K562 (cell line): Measurements from ENCODE around the gene MRPS18B. TPM values are rescaled to one million over a fixed set of nuclear protein-coding genes. Genes with fewer than 3 reads are reported as not detected.

Source experiments
- ADNP ChIP-seq: fragments of 200-800 bp; sonication (Bioruptor generic); IDR thresholded peaks from 2 replicates; pipeline ENCODE4 v1.6.1; 2016; ENCODE audit warnings: missing genetic modification characterization, missing compliant biosample characterization
- ASH1L ChIP-seq: fragments of 450-650 bp; IDR thresholded peaks from 2 replicates; pipeline ENCODE4 v1.6.1; 2018; ENCODE audit warnings: borderline replicate concordance, mild to moderate bottlenecking, low read depth; ENCODE audit not compliant: partially characterized antibody
- ATF7 ChIP-seq: fragments of 450-650 bp; IDR thresholded peaks from 2 replicates; pipeline ENCODE4 v1.7.1; 2014; ENCODE audit warnings: mild to moderate bottlenecking, moderate library complexity
- BRD9 ChIP-seq: fragments of 450-650 bp; IDR thresholded peaks from 2 replicates; pipeline ENCODE4 v1.6.1; 2018; ENCODE audit warnings: low read depth; ENCODE audit not compliant: partially characterized antibody
- EHMT2 ChIP-seq: fragments of 450-650 bp; IDR thresholded peaks from 2 replicates; pipeline ENCODE4 v1.6.1; 2018; ENCODE audit warnings: antibody characterized with exemption
- ETV6 ChIP-seq, 3 experiments: fragments of 150-350 bp in 1 of 3; sonication (generic) in 1 of 3; formaldehyde crosslinking in 1 of 3; IDR thresholded peaks; 2 replicates each; pipeline versions ENCODE4 v1.6.1 to v1.8.0; 2014 to 2022; ENCODE audit warnings: borderline replicate concordance in 2 of 3, low read depth in 2 of 3, antibody characterized with exemption in 1 of 3, low read length in 1 of 3, mild to moderate bottlenecking in 1 of 3, missing genetic modification reagents in 1 of 3
- GATAD2A ChIP-seq: fragments of 450-650 bp; IDR thresholded peaks from 2 replicates; pipeline ENCODE4 v1.6.1; 2017
- GTF2E2 ChIP-seq: fragments of 200-800 bp; sonication (Bioruptor generic); IDR thresholded peaks from 2 replicates; pipeline ENCODE4 v1.6.1; 2016; ENCODE audit warnings: missing genetic modification characterization, missing compliant biosample characterization
- HDAC1 ChIP-seq, 2 experiments: fragments of 450-650 bp; IDR thresholded peaks; 2 replicates each; pipeline ENCODE4 v1.6.1; 2016 to 2017; ENCODE audit warnings: inconsistent platforms in 1 of 2, mild to moderate bottlenecking in 1 of 2, moderate library complexity in 1 of 2
- HMG20A ChIP-seq: fragments of 450-650 bp; formaldehyde crosslinking; conservative IDR thresholded peaks from 2 replicates; pipeline ENCODE4 v1.4.0; 2020; ENCODE audit warnings: mild to moderate bottlenecking, mixed read lengths
- KDM1A ChIP-seq, 2 experiments: fragments of 450-650 bp; IDR thresholded peaks; 2 replicates each; pipeline ENCODE4 v1.6.1; 2016; ENCODE audit warnings: mild to moderate bottlenecking in 2 of 2
- NFXL1 ChIP-seq: fragments of 450-650 bp; formaldehyde crosslinking; IDR thresholded peaks from 2 replicates; pipeline ENCODE4 v1.4.0; 2021; ENCODE audit warnings: mild to moderate bottlenecking
- NONO ChIP-seq, 2 experiments: fragments of 200-400 bp in 1 of 2; fragments of 450-650 bp in 1 of 2; formaldehyde crosslinking in 1 of 2; IDR thresholded peaks; 2 replicates each; pipeline ENCODE4 v1.6.1; 2017; ENCODE audit warnings: low read depth in 2 of 2, mild to moderate bottlenecking in 2 of 2, moderate library complexity in 2 of 2, low read length in 1 of 2
- RBM22 ChIP-seq: fragments of 200-400 bp; formaldehyde crosslinking; IDR thresholded peaks from 2 replicates; pipeline ENCODE4 v1.6.1; 2018; ENCODE audit warnings: low read length, low read depth; ENCODE audit not compliant: poor library complexity, severe bottlenecking
- TCFL5 ChIP-seq: fragments of 250-450 bp; sonication (Bioruptor Pico); conservative IDR thresholded peaks from 2 replicates; pipeline ENCODE4 v1.6.1; 2021; ENCODE audit warnings: mild to moderate bottlenecking, moderate library complexity, matching md5 sums
- polyA plus RNA-seq, 8 experiments: library from polyadenylated mRNA; depleted of rRNA in 4 of 8; stranded (reverse) in 5 of 8; unstranded in 3 of 8; fragments of >200 nt; fragmentation: Nextera tagmentation in 2 of 8; fragmentation: Illumina TruSeq in 1 of 8; extraction: Ambion mirVana in 2 of 8; extraction: Trizol in 1 of 8; gene quantifications; 2 replicates each; pipeline versions ENCODE4 v1.2.1 to v1.2.3, GENCODE V29; 2011 to 2014; ENCODE audit warnings: inconsistent platforms in 1 of 8, missing spikeins in 1 of 8
- total RNA-seq, 7 experiments: library from RNA; depleted of rRNA in 6 of 7; stranded (reverse); fragments of >200 nt in 6 of 7; fragmentation: Illumina TruSeq in 2 of 7; extraction: Trizol in 2 of 7; gene quantifications; 2 replicates each; pipeline versions ENCODE4 v1.2.1 to v1.2.3, GENCODE V29; 2011 to 2021; ENCODE audit warnings: low replicate concordance in 1 of 7
- TF ChIP-seq, protein P1 (sequence below): fragments of 450-650 bp; IDR thresholded peaks from 2 replicates; pipeline ENCODE4 v1.6.1; 2017; ENCODE audit warnings: mild to moderate bottlenecking, moderate library complexity
- TF ChIP-seq, protein P2 (sequence below): fragments of 450-650 bp; IDR thresholded peaks from 2 replicates; pipeline ENCODE4 v1.6.1; 2014; ENCODE audit warnings: low read depth, mild to moderate bottlenecking, moderate library complexity, borderline replicate concordance
- TF ChIP-seq, protein P3 (sequence below), 2 experiments: fragments of 450-650 bp; conservative IDR thresholded peaks; 2 replicates each; pipeline ENCODE4 v1.6.1; 2017; ENCODE audit warnings: mild to moderate bottlenecking in 2 of 2, moderate library complexity in 2 of 2
- TF ChIP-seq, protein P4 (sequence below): fragments of 450-650 bp; IDR thresholded peaks from 2 replicates; pipeline ENCODE4 v1.6.1; 2016; ENCODE audit warnings: mild to moderate bottlenecking

Gene MRPS18B
- total and polyA plus RNA-seq, 9 of the 15 experiments (the other 6 are each of a cell fraction or from before 2014, with no cell fraction given), result 132 to 383 (median 178) TPM

DNA sequence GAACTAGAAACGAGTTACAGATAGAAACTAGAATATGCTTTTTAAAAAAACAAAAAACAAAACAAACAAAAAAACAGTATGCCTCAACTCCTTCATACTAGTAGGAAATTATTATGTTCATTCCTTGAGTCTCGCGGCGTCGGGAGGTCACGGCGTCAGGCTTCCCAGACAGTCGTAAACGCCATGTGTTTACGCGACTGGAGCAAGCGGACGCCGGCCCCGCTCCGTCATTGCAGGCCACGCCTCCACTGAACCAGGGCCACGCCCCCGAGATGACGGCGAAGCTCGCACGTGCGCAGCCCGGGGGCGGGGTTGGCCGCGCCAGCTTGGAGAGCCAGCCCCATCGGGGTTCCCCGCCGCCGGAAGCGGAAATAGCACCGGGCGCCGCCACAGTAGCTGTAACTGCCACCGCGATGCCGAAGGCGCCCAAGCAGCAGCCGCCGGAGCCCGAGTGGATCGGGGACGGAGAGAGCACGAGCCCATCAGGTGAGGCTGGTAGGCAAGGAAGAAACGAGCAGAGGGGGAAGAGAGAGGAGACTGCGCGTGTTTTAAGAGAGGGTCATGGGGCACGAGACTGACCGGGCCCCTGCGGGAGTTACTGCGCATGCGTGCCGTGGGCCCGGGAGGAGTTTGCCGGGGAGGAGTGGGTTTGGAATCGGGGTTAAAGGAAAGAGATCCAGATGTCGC, 46.4 kb upstream of the MRPS18B start, which contains the start of gene ABCF1 (continued):
- TF ChIP-seq, protein P1, sequence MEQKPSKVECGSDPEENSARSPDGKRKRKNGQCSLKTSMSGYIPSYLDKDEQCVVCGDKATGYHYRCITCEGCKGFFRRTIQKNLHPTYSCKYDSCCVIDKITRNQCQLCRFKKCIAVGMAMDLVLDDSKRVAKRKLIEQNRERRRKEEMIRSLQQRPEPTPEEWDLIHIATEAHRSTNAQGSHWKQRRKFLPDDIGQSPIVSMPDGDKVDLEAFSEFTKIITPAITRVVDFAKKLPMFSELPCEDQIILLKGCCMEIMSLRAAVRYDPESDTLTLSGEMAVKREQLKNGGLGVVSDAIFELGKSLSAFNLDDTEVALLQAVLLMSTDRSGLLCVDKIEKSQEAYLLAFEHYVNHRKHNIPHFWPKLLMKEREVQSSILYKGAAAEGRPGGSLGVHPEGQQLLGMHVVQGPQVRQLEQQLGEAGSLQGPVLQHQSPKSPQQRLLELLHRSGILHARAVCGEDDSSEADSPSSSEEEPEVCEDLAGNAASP, result no peak
- TF ChIP-seq EHMT2 (no peak), HMG20A (no peak), ETV6 (IDR thresholded peaks at IDR 0.05; ENCODE audit: borderline replicate concordance in 1 of 2, low read depth in 2 of 2, low read length in 1 of 2) (no peak), ETV6 (CRISPR knock-in tag; IDR thresholded peaks at IDR 0.05; ENCODE audit: borderline replicate concordance) (0 out of 2 replicates have a peak, but pooled peaks have one; percentile 40), GTF2E2 (tag) (peak; percentile 70; the same call in 1 of the 2 replicates), NFXL1 (no peak), HDAC1 (IDR thresholded peaks at IDR 0.05) (peak; percentile 66 to 99; a peak in 3 of 4 replicates), KDM1A (IDR thresholded peaks at IDR 0.05) (no peak), BRD9 (peak; percentile 56), ASH1L (no peak), ADNP (no peak), TCFL5 (CRISPR knock-in tag) (0 out of 2 replicates have a peak, but pooled peaks have one; percentile 42), RBM22 (no peak), GATAD2A (no peak), ATF7 (peak; percentile 94), NONO (IDR thresholded peaks at IDR 0.05; ENCODE audit: low read depth in 2 of 2, low read length in 1 of 2) (no peak; a peak in 1 of 4 replicates)
- TF ChIP-seq, protein P2, sequence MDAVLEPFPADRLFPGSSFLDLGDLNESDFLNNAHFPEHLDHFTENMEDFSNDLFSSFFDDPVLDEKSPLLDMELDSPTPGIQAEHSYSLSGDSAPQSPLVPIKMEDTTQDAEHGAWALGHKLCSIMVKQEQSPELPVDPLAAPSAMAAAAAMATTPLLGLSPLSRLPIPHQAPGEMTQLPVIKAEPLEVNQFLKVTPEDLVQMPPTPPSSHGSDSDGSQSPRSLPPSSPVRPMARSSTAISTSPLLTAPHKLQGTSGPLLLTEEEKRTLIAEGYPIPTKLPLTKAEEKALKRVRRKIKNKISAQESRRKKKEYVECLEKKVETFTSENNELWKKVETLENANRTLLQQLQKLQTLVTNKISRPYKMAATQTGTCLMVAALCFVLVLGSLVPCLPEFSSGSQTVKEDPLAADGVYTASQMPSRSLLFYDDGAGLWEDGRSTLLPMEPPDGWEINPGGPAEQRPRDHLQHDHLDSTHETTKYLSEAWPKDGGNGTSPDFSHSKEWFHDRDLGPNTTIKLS, result peak; percentile 94
- TF ChIP-seq, protein P3, sequence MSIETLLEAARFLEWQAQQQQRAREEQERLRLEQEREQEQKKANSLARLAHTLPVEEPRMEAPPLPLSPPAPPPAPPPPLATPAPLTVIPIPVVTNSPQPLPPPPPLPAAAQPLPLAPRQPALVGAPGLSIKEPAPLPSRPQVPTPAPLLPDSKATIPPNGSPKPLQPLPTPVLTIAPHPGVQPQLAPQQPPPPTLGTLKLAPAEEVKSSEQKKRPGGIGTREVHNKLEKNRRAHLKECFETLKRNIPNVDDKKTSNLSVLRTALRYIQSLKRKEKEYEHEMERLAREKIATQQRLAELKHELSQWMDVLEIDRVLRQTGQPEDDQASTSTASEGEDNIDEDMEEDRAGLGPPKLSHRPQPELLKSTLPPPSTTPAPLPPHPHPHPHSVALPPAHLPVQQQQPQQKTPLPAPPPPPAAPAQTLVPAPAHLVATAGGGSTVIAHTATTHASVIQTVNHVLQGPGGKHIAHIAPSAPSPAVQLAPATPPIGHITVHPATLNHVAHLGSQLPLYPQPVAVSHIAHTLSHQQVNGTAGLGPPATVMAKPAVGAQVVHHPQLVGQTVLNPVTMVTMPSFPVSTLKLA (conservative IDR thresholded peaks at IDR 0.05), result peak; percentile 100
- TF ChIP-seq, protein P4, sequence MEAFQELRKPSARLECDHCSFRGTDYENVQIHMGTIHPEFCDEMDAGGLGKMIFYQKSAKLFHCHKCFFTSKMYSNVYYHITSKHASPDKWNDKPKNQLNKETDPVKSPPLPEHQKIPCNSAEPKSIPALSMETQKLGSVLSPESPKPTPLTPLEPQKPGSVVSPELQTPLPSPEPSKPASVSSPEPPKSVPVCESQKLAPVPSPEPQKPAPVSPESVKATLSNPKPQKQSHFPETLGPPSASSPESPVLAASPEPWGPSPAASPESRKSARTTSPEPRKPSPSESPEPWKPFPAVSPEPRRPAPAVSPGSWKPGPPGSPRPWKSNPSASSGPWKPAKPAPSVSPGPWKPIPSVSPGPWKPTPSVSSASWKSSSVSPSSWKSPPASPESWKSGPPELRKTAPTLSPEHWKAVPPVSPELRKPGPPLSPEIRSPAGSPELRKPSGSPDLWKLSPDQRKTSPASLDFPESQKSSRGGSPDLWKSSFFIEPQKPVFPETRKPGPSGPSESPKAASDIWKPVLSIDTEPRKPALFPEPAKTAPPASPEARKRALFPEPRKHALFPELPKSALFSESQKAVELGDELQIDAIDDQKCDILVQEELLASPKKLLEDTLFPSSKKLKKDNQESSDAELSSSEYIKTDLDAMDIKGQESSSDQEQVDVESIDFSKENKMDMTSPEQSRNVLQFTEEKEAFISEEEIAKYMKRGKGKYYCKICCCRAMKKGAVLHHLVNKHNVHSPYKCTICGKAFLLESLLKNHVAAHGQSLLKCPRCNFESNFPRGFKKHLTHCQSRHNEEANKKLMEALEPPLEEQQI, result no peak
